ENCODE results near the gene AGER.

Gene AGER

DNA sequence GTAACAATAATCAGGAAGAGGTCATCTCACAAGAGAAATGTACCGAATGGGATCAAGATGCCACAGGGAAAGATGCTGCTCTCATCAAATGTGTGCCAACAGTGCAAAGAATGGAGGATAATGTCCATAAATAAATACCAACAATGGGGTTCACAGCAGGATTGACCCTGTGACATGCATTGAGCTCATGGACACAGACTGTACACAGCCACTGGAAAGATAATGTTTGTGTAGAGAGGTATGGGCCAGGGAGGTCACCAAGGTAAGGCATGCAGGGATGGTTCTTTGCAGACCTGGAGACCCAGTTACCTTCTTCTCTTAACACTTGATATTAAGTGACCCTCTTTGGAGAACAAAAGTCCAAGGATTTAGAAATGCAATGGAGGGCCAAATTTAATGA lies 9.6 kb downstream of the AGER start:
- no peak for DNase-seq

DNA sequence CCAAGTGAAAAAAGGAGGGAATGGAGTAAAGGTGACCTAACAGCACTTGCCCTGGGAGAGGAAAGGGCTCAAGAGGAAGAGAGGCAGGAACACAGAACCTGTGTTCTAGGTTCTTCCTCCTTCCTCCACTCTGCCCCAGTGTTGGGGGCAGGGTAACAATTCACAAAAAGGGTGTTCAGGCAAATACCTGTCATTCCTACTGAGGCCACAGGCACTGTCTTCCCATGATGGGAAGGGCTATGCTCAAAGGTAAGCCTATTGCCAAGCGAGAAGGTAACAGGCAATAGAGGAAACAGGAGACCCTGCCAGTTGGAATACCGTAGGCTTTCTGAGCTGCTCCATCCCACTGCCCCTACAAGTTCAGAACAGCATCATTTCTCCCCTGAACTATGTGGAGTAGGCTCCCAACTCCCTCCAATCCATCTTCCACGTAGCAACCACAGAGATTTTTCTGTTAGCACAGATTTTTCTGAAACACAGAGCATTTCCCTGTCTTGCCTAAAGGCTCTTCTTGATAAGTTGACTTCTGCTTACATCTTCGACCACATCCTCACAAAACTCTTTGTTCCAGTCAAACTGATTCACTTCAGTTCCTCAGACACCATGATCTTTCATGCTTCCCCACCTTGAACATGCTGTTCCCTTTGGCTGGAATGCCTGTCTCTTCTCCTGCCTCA lies 10.9 kb downstream of the AGER start:
- DNase-seq, result no peak

DNA sequence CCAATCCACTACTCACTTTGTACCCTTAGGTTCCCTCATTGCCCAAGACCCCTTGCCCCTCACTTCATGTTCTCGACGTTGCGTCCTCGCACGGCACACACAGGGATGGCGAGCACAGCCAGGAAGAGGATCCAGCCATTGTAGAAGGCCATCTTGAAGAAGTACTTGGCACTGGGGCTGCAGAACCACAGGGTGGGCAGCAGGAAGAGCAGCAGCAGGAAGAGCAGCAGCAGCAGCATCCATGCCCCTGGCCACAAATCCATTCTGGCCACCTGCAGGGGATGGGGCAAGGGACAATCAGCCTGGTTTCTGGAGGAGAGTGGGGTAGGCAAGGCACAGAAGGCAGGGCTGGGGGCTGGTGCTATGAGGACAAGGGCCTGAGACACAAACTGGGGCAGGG lies 12.8 kb downstream of the AGER start:
- DNase-seq, result no peak

DNA sequence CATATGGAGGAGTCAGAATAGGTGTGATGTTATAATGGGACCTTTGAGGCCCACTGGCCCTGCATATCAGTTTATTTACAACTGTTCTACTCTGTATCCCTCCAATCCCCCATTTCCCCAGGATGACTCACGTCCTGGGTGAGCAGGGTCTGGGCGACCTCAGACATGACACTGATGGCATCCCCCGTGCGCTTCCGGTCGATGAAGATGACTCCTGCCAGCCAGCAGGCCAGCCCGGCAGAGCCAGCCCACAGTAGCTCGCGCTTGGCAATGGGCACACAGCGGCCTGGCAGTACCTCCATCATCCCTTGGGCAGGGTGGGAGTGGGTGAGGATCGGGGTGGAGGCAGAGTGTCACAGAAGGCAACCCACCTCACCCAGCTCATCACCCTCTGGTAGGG lies 13.8 kb downstream of the AGER start:
- no peak for DNase-seq

DNA sequence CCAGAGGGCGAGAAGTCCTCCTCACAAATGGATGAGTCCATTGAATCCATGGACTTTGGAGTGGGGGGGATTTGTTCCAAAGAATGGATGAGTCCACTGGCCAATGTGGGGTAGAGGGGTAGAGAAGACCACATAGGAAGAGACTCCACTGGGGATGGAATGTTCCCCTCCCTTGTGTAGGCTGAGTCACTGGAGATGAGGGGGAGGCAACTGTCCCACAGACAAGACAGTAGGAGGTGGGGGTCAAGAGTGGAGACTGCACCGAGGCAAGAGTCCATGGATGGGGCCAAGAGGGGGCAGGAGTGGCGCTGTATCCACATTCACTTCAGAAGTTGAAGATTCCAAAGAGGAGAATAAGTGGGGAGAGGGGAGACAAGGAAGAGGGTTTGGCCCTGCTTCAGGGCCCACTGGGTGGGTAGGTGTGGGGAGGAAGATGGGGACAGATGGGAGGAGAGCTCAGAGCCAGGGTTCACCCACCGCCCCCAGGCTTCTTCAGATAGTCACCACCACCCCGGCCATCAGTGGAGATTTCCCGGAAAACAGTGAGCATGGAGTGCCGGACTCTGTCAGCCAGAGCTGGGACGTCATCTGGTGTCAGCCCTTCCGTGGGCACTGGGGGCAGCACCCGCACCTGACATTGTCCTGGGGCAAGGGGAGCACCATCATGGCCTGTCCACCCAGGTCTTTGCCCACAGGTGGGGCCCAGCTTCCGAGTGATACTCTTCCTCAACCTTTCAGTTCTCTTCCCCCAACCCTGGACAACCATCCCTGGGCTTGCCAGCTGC lies 15.1 kb downstream of the AGER start:
- no peak for DNase-seq

- DNase-seq, result no peak
Measured at GRCh38 chr6:32168350-32168749, 15.7 kb downstream of the AGER start.

- DNase-seq, result no peak
Measured at GRCh38 chr6:32167761-32168262, 16.2 kb downstream of the AGER start.

DNA sequence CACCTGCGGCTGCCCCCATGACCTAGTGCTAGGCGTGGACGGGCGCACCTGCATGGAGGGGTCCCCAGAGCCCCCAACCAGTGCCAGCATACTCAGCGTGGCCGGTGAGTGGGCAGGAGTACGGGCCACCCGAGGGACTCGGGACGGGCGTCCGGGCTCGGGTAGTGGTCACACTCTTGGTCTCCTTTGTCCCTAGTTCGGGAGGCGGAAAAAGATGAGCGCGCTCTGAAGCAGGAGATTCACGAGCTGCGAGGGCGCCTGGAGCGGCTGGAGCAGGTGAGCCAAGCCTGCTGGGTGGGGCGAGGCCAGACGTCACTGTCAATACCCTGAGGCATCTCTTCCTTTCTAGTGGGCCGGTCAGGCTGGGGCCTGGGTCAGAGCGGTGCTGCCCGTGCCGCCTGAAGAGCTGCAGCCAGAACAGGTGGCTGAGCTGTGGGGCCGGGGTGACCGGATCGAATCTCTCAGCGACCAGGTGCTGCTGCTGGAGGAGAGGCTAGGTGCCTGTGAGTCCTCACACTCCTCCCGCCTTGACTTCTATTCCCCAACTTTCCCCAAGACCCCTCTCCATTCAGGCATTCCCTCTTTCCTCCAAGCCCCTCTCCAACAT lies 16.8 kb downstream of the AGER start:
- DNase-seq, result no peak

- no peak for DNase-seq
Measured at GRCh38 chr6:32166411-32167061, 17.5 kb downstream of the AGER start.

- DNase-seq, result no peak
Measured at GRCh38 chr6:32164295-32164694, 19.8 kb downstream of the AGER start, which contains the start of gene EGFL8. Gene EGFL8 (plus strand): TSS chr6:32164595. CDS start chr6:32166166, 1,571 bp downstream.

GRCh38 chr6:32163559-32164258 lies 20.3 kb downstream of the AGER start:
- DNase-seq, result peak in 1 of 58 donors; percentile 13

DNA sequence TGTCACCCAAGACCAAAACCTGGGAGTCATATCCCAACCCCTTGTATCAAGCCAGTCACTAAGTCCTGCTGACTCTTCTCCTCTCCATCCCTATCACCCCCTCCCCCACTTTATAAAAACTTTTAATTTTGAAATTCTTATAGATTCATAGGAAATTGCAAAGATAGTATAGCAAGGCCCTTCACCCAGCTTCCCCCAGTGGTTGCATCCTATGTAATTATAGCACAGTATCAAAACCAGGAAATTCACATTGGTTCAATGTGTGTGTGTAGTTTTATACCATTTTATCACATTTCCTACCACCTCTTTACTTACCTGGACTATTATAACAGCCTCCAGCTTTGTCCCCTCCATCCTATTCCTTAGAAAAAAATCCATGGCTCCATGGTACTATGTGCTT lies 26.0 kb downstream of the AGER start:
- DNase-seq, result no peak

DNA sequence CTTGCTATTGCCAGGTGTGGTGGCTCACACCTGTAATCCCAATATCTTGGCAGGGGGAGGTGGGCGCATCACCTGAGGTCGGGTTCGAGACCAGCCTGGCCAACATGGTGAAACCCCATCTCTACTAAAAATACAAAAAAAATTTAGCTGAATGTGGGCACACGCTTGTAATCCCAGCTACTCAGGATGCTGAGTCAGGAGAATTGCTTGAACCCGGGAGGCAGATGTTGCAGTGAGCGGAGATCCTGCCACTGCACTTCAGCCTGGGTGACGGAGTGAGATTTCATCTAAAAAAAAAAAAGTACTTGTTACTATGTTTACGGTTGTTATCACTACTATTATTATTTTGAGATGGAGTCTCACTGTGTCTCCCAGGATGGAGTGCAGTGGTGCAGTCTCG lies 27.2 kb downstream of the AGER start:
- DNase-seq, result no peak

DNA sequence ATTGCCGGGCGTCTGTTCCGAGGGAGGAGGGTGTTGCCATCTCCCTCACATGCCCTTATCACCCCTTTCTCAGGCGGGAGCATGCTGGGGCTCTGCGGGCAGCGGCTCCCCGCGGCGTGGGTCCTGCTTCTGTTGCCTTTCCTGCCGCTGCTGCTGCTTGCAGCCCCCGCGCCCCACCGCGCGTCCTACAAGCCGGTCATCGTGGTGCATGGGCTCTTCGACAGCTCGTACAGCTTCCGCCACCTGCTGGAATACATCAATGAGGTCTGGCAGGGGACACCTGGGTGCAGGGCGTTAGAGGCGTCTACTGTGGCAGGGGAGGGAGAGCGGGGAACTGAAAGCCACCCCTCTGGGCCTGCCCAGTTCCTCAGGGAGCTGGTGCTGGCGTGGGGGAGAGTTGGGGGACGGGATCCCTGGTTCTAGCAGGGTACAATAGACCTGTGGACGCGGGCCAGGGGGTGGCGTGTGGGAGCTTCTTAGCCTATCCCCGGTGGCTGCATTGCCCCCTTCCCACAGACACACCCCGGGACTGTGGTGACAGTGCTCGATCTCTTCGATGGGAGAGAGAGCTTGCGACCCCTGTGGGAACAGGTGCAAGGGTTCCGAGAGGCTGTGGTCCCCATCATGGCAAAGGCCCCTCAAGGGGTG lies 29.4 kb downstream of the AGER start:
- peak in 43 of 58 donors; percentile 23 to 79 (median 55) for DNase-seq

DNA sequence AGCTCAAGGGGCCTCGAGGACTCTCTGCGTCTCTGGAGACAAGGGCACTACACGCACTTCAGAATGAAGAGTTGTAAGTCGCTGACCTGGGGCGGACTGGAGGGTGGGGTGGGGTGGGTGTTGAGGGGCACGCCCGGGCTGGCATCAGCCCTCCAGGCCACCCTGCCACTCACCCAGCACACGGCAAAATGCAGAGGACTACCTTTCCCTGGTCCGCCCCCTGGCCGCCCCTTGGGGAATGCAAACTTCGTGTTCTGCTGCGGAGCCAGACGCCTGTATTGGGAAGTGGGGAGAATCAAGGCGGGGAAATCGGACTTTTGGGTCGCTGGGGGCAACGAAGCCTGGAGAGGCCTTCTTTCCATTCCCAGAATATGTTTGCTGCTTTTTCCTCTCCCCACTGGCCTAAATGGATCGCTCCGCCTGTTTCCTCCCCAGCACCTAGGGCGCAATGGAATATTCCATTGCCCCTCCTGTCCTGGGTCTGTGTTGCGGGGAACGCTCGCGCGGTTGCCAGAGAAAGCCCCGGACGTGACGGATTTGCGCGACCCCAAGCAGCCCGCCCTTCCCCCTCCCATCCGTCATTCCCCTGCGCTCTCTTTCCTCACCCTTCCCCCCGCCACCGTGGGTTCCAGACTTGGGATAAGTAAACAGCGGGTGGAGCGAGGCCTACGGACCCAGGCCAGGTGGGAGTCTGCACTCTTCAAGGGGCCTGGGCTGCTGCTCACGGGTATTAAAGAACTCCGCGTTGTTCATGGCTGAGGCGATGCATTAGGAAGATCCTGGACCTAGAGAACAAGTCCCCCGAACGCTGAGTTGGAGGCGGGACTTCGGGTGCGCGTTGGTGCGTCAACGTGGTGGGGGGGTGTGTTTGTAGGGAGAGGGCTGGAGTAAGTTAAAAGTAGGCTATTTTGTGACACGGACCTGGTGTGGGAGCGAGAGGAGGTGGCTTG lies 30.2 kb downstream of the AGER start, which contains the start of gene PPT2:
Gene PPT2 (plus strand): TSS at position 578 of the 950 bp plus-strand sequence. CDS start 454 bp downstream, outside the sequence.
- peak; percentile 51 to 95 (median 87) for DNase-seq

DNA sequence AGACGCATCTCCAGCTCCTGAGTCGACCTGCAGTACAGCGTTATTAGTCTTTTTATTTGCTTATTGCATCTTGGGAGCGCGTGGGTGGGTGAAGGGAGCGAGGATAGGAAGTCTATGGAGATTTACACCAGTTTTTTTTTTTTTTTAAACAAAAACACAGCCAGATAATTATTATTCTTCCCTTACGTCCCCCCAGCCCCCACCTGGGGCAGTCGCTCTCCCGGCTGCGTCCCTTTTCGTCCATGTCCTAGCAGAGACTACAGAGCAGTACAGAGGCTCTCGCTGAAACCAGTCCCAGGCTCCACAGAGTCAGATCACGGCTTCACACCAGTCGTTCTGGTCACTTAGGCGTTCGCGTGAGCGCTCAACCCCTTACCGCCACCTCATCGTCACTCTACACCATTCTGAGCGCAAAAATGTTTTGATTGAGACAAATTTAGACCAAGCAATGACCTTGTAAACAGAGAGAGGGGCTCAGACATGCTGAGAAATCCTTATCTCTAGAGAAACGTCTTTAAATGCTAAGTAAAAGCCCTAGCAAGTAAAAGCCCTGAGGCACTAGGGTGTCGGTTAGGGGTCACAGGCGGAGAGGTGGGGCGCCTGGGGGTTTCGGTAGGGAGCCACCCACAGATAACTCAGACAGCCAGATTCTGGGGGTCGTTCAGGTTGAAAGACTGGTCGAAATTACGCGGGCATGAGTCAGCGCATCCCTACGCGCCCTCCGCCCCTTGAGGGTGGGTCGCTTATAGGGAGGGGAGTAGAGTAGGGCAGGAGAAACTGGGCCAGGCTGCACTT lies 31.1 kb downstream of the AGER start:
- DNase-seq, result peak in 15 of 58 donors; percentile 11 to 50 (median 35)

DNA sequence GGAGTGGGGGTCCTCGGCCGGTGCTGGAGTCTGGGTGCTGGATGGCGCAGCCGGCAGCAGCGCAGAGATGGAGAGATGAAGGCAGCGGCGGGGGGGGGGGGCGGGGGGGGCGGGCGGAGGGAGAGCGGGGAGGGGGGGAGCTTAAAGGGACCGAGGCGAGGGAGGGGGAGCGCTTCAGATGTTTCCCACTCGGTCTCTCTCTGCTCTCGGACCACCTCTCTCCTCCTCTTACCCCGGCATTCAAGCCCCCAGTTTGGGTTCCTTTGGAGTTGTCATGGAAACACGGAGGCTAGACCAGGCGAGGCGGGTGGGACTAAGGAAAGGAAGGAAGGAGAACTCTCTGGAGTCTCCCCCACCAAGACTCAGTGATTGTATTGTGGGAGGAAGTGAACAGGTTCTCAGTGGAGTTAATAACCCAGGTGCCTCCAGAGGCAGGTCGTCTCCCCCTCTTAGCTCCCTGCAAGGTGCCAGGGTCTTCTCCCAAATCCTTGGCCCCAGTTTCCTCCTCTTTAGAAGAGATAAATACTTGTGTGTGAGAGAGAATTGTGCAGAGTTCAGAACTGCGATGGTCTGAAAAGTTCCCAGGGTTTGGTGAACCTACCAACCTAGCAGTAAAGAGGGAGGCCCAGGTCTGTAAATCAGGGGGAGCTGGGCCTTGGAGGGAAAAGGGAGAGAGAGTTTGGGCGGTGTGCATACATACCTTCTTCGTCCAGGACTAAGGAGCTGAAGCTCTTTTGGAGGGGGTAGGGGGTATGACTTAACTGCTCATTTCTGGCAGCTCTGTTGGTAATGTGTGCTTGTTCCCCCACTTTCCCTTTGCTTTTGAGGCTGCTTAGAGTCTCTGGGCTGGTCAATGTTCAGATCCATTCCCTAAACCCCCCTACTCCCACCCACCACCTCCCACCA lies 31.9 kb downstream of the AGER start, which contains the start of gene PRRT1:
Gene PRRT1 (minus strand): TSS at position 77 of the 906 bp plus-strand sequence. CDS start 112 bp downstream, outside the sequence.
- DNase-seq, result peak in 32 of 58 donors; percentile 16 to 69 (median 37)

Measured in anterior cingulate cortex (tissue), 58 donors.